HCT116 (cell line): Measurements from ENCODE around the gene SNAPC4. TPM values are rescaled to one million over a fixed set of nuclear protein-coding genes. Genes with fewer than 3 reads are reported as not detected.

Source experiments
- ATAC-seq: fragments of 200-7000 bp; cut with Tn5 transposase; 2 replicates; pipeline ENCODE4 v1.9.1; 2020; ENCODE audit warnings: mild to moderate bottlenecking, moderate library complexity
- BruUV-seq: library from RNA; stranded (reverse); fragments of 400-500 nt; replicated peaks from 2 replicates; lab custom pipeline; 2021; lab: Mats Ljungman, UMichigan
- CTCF ChIA-PET: fragments of 300-600 bp; sonication (Branson Sonifier 250); formaldehyde crosslinking; loops from one replicate; lab custom pipeline; 2021; ENCODE audit warnings: antibody characterized with exemption; lab: Charles Lee
- POLR2A ChIA-PET: fragments of 300-600, 350-600 bp; sonication (Branson Sonifier 250); formaldehyde crosslinking; loops from one replicate; lab custom pipeline; 2021; ENCODE audit warnings: antibody characterized with exemption; lab: Charles Lee
- RAD21 ChIA-PET, 2 experiments: fragments of 300-600 bp; sonication (Branson Sonifier 250); formaldehyde crosslinking; loops; one replicate each; lab custom pipeline; 2023; ENCODE audit warnings: low total read pairs in 2 of 2; ENCODE audit not compliant: uncharacterized antibody in 2 of 2, unreplicated experiment in 2 of 2, low non-redundant PET in 1 of 2; lab: Charles Lee
- DNase-seq: peaks from one replicate; pipeline ENCODE4 v3.0.0-alpha.2; 2010; ENCODE audit warnings: low read depth, low spot score
- H2AFZ ChIP-seq: fragments of 200-600 bp; shearing (Covaris generic), sonication (generic); 2 replicates; pipeline ENCODE4 v1.6.1; 2017; ENCODE audit warnings: low read depth, mixed run types, mixed read lengths, antibody characterized with exemption, low read length; ENCODE audit not compliant: poor library complexity, severe bottlenecking
- H3K27ac ChIP-seq: 2 replicates; pipeline ENCODE4 v1.5.1; 2012; ENCODE audit warnings: low read depth, low read length
- H3K27me3 ChIP-seq: fragments of 200-600 bp; sonication (generic); 2 replicates; pipeline ENCODE4 v1.6.1; 2016; ENCODE audit warnings: mixed run types, low read length, mixed read lengths; ENCODE audit not compliant: insufficient read depth
- H3K36me3 ChIP-seq, 2 experiments: fragments of 200-500 bp in 1 of 2; fragments of 200-600 bp in 1 of 2; sonication (Bioruptor generic) in 1 of 2; sonication (generic) in 1 of 2; 2 replicates each; pipeline versions ENCODE4 v1.5.1 to v1.6.1; 2014 to 2016; ENCODE audit warnings: low read length in 2 of 2, inconsistent platforms in 1 of 2, mixed read lengths in 1 of 2, mixed run types in 1 of 2; ENCODE audit not compliant: insufficient read depth in 2 of 2, control insufficient read depth in 1 of 2
- H3K4me1 ChIP-seq, 2 experiments: fragments of 200-600 bp in 1 of 2; sonication (generic) in 1 of 2; 2 replicates each; pipeline versions ENCODE4 v1.5.1 to v1.6.1; 2012 to 2017; ENCODE audit warnings: low read length in 2 of 2, inconsistent platforms in 1 of 2, mild to moderate bottlenecking in 1 of 2, mixed read lengths in 1 of 2, mixed run types in 1 of 2, moderate library complexity in 1 of 2; ENCODE audit not compliant: insufficient read depth in 2 of 2, control insufficient read depth in 1 of 2
- H3K4me2 ChIP-seq: fragments of 200-600 bp; sonication (generic); 2 replicates; pipeline ENCODE4 v1.6.1; 2017; ENCODE audit warnings: mixed run types, low read length, mixed read lengths
- H3K4me3 ChIP-seq, 2 experiments: fragments of 200-600 bp in 1 of 2; sonication (generic) in 1 of 2; replicated peaks in 1 of 2; 2 replicates each; pipeline ENCODE4 v1.5.1; 2011 to 2016; ENCODE audit warnings: low read length in 2 of 2, control low read depth in 1 of 2, low read depth in 1 of 2, mild to moderate bottlenecking in 1 of 2, mixed read lengths in 1 of 2, mixed run types in 1 of 2
- H3K79me2 ChIP-seq: fragments of 200-600 bp; sonication (generic); 2 replicates; pipeline ENCODE4 v1.6.1; 2017; ENCODE audit warnings: mild to moderate bottlenecking, mixed run types, low read length, moderate library complexity, mixed read lengths; ENCODE audit not compliant: insufficient read depth
- H3K9ac ChIP-seq: fragments of 200-600 bp; sonication (generic); 2 replicates; pipeline ENCODE4 v1.6.1; 2016; ENCODE audit warnings: low read length, mixed read lengths
- H3K9me2 ChIP-seq: fragments of 200-600 bp; sonication (generic), shearing (Covaris generic); 2 replicates; pipeline ENCODE4 v1.6.1; 2017; ENCODE audit warnings: mixed run types, mild to moderate bottlenecking, moderate library complexity; ENCODE audit not compliant: insufficient read depth
- H3K9me3 ChIP-seq, 2 experiments: fragments of 200-500 bp in 1 of 2; fragments of 200-600 bp in 1 of 2; sonication (Bioruptor generic) in 1 of 2; sonication (generic) in 1 of 2; 2 replicates each; pipeline ENCODE4 v1.6.1; 2014 to 2017; ENCODE audit warnings: low read length in 2 of 2, mixed read lengths in 2 of 2, inconsistent platforms in 1 of 2, low read depth in 1 of 2, mild to moderate bottlenecking in 1 of 2, mixed run types in 1 of 2, moderate library complexity in 1 of 2; ENCODE audit not compliant: control insufficient read depth in 1 of 2, insufficient read depth in 1 of 2
- H4K20me1 ChIP-seq: fragments of 200-600 bp; sonication (generic), shearing (Covaris generic); 2 replicates; pipeline ENCODE4 v1.6.1; 2017; ENCODE audit warnings: mixed run types, mild to moderate bottlenecking, moderate library complexity; ENCODE audit not compliant: insufficient read depth
- CBX3 ChIP-seq: IDR thresholded peaks from 2 replicates; pipeline ENCODE4 v1.6.1; 2012; ENCODE audit warnings: low read depth
- CEBPB ChIP-seq: IDR thresholded peaks from 2 replicates; pipeline ENCODE4 v1.6.1; 2012; ENCODE audit warnings: low read depth
- EGR1 ChIP-seq: IDR thresholded peaks from 2 replicates; pipeline ENCODE4 v1.6.1; 2012; ENCODE audit warnings: low read depth
- ELF1 ChIP-seq: IDR thresholded peaks from 2 replicates; pipeline ENCODE4 v1.6.1; 2012; ENCODE audit warnings: low read depth, borderline replicate concordance
- EZH2 ChIP-seq: fragments of 200-600 bp; sonication (generic); IDR thresholded peaks from 2 replicates; pipeline ENCODE4 v1.6.1; 2017; ENCODE audit warnings: antibody characterized with exemption, mixed run types
- EZH2phosphoT487 ChIP-seq: fragments of 200-600 bp; IDR thresholded peaks from 2 replicates; pipeline ENCODE4 v1.6.1; 2018; ENCODE audit warnings: antibody characterized with exemption, borderline replicate concordance
- FOSL1 ChIP-seq: IDR thresholded peaks from 2 replicates; pipeline ENCODE4 v1.6.1; 2012; ENCODE audit warnings: low read depth
- JUND ChIP-seq: IDR thresholded peaks from 2 replicates; pipeline ENCODE4 v1.6.1; 2012
- POLR2A ChIP-seq: IDR thresholded peaks from 2 replicates; pipeline ENCODE4 v1.7.0; 2011; ENCODE audit warnings: borderline replicate concordance; ENCODE audit not compliant: insufficient read depth, insufficient read length; ENCODE audit errors: extremely low read depth
- POLR2AphosphoS5 ChIP-seq: IDR thresholded peaks from 2 replicates; pipeline ENCODE4 v1.6.1; 2011; ENCODE audit warnings: mild to moderate bottlenecking, low read depth, low read length, moderate library complexity
- SIN3A ChIP-seq: IDR thresholded peaks from 2 replicates; pipeline ENCODE4 v1.6.1; 2012; ENCODE audit warnings: low read depth
- SP1 ChIP-seq: IDR thresholded peaks from 2 replicates; pipeline ENCODE4 v1.6.1; 2012; ENCODE audit warnings: low read depth
- SRF ChIP-seq: IDR thresholded peaks from 2 replicates; pipeline ENCODE4 v1.6.1; 2012; ENCODE audit warnings: low read depth
- TCF7L2 ChIP-seq: IDR thresholded peaks from 2 replicates; pipeline ENCODE4 v1.7.0; 2011; ENCODE audit warnings: borderline replicate concordance, inconsistent platforms; ENCODE audit not compliant: insufficient read depth, insufficient read length; ENCODE audit errors: extremely low read depth
- ZFX ChIP-seq: fragments of 450-650 bp; IDR thresholded peaks from 2 replicates; pipeline ENCODE4 v1.6.1; 2017
- ZNF274 ChIP-seq: fragments of 200-500 bp; sonication (Bioruptor generic); IDR thresholded peaks from 2 replicates; pipeline ENCODE4 v1.6.1; 2014; ENCODE audit warnings: mild to moderate bottlenecking, low read depth, low read length, inconsistent platforms
- intact Hi-C: fragments of 100-400 bp; cut with micrococcal nuclease; formaldehyde crosslinking; loops from 2 replicates; pipeline ENCODE4 v1.10.0; 2022
- total RNA-seq: library from RNA; stranded (reverse); gene quantifications from one replicate; pipeline ENCODE4 v1.2.1, GENCODE V29; 2021; ENCODE audit not compliant: unreplicated experiment
- TF ChIP-seq, protein P1 (sequence below): IDR thresholded peaks from 2 replicates; pipeline ENCODE4 v1.6.1; 2011; ENCODE audit warnings: mild to moderate bottlenecking, low read length, moderate library complexity; ENCODE audit not compliant: insufficient replicate concordance; ENCODE audit errors: extremely low read depth
- TF ChIP-seq, protein P2 (sequence below): IDR thresholded peaks from 2 replicates; pipeline ENCODE4 v1.6.1; 2012
- TF ChIP-seq, protein P3 (sequence below), 3 experiments: fragments of 200-600 bp in 1 of 3; sonication (generic) in 1 of 3; IDR thresholded peaks in 2 of 3; conservative IDR thresholded peaks in 1 of 3; 2 replicates each; pipeline ENCODE4 v1.5.1; 2012 to 2017; ENCODE audit warnings: low read depth in 2 of 3, low read length in 2 of 3, antibody characterized with exemption in 1 of 3, borderline replicate concordance in 1 of 3, control low read depth in 1 of 3, mild to moderate bottlenecking in 1 of 3, mixed read lengths in 1 of 3, mixed run types in 1 of 3, moderate library complexity in 1 of 3; ENCODE audit not compliant: insufficient read depth in 1 of 3
- TF ChIP-seq, protein P4 (sequence below): IDR thresholded peaks from 2 replicates; pipeline ENCODE4 v1.6.1; 2012; ENCODE audit warnings: low read depth

The SNAPC4 gene
- total RNA-seq, 1 experiment from 2014 or later = 20.4 TPM

DNA sequence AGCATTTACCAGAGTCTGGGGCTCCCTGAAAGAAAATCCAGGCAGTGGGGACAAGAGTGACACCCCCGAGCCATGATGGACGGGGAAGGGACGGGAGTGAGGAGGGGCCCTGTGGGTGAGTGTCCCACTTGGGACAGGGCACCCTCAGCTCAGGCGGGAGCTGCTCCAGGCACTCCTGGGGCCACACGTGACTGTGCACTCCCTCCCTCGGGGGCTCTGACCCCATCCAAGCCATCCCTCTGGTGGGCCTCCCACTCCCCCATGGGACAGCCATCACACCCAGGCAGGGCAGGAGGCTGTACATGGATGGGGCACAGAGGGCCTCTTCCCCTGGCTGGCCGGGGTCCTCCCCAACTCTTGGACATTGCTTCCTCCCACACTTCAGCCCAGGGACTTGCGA lies 23.5 kb downstream of the SNAPC4 start:
- H4K20me1 ChIP-seq = no peaks in the 10 kb centered on the region
- CTCF ChIA-PET = no interaction called here
- no peaks in the 10 kb centered on the region for H3K79me2 ChIP-seq
- H3K36me3 ChIP-seq = peaks cover 0 to 3% of the 10 kb centered on the region in 2 experiments; a peak in 2 of 4 replicates
- no peak overlapping the region for H3K4me2 ChIP-seq
- H3K27ac ChIP-seq = no peak overlapping the region
- no peaks in the 10 kb centered on the region for H3K9me3 ChIP-seq
- no peak overlapping the region for H2AFZ ChIP-seq
- RAD21 ChIA-PET = no interaction called here
- no peaks in the 10 kb centered on the region for H3K27me3 ChIP-seq
- H3K9me2 ChIP-seq = no peaks in the 10 kb centered on the region
- BruUV-seq = no TSS peak
- POLR2A ChIA-PET = no interaction called here
- ATAC-seq = peak; percentile 24
- no peak for TF ChIP-seq TCF7L2
- TF ChIP-seq SRF = no peak
- TF ChIP-seq EGR1 = no peak
- no peak for TF ChIP-seq ZFX
- TF ChIP-seq, protein P1, sequence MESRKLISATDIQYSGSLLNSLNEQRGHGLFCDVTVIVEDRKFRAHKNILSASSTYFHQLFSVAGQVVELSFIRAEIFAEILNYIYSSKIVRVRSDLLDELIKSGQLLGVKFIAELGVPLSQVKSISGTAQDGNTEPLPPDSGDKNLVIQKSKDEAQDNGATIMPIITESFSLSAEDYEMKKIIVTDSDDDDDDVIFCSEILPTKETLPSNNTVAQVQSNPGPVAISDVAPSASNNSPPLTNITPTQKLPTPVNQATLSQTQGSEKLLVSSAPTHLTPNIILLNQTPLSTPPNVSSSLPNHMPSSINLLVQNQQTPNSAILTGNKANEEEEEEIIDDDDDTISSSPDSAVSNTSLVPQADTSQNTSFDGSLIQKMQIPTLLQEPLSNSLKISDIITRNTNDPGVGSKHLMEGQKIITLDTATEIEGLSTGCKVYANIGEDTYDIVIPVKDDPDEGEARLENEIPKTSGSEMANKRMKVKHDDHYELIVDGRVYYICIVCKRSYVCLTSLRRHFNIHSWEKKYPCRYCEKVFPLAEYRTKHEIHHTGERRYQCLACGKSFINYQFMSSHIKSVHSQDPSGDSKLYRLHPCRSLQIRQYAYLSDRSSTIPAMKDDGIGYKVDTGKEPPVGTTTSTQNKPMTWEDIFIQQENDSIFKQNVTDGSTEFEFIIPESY = no peak
- TF ChIP-seq POLR2A = no peak
- no peak for TF ChIP-seq SP1
- TF ChIP-seq JUND = no peak
- TF ChIP-seq CBX3 = no peak
- no peak for TF ChIP-seq FOSL1
- no peak for TF ChIP-seq ZNF274
- TF ChIP-seq POLR2AphosphoS5 = no peak
- TF ChIP-seq, protein P2, sequence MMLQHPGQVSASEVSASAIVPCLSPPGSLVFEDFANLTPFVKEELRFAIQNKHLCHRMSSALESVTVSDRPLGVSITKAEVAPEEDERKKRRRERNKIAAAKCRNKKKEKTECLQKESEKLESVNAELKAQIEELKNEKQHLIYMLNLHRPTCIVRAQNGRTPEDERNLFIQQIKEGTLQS = no peak
- TF ChIP-seq, protein P3, sequence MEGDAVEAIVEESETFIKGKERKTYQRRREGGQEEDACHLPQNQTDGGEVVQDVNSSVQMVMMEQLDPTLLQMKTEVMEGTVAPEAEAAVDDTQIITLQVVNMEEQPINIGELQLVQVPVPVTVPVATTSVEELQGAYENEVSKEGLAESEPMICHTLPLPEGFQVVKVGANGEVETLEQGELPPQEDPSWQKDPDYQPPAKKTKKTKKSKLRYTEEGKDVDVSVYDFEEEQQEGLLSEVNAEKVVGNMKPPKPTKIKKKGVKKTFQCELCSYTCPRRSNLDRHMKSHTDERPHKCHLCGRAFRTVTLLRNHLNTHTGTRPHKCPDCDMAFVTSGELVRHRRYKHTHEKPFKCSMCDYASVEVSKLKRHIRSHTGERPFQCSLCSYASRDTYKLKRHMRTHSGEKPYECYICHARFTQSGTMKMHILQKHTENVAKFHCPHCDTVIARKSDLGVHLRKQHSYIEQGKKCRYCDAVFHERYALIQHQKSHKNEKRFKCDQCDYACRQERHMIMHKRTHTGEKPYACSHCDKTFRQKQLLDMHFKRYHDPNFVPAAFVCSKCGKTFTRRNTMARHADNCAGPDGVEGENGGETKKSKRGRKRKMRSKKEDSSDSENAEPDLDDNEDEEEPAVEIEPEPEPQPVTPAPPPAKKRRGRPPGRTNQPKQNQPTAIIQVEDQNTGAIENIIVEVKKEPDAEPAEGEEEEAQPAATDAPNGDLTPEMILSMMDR (IDR thresholded peaks at IDR 0.05 in 2 of 3, conservative IDR thresholded peaks at IDR 0.05 in 1 of 3; ENCODE audit: borderline replicate concordance in 1 of 3, insufficient read depth in 1 of 3, low read depth in 2 of 3, low read length in 2 of 3) = no peak
- no peak for TF ChIP-seq SIN3A
- TF ChIP-seq CEBPB = no peak
- TF ChIP-seq, protein P4, sequence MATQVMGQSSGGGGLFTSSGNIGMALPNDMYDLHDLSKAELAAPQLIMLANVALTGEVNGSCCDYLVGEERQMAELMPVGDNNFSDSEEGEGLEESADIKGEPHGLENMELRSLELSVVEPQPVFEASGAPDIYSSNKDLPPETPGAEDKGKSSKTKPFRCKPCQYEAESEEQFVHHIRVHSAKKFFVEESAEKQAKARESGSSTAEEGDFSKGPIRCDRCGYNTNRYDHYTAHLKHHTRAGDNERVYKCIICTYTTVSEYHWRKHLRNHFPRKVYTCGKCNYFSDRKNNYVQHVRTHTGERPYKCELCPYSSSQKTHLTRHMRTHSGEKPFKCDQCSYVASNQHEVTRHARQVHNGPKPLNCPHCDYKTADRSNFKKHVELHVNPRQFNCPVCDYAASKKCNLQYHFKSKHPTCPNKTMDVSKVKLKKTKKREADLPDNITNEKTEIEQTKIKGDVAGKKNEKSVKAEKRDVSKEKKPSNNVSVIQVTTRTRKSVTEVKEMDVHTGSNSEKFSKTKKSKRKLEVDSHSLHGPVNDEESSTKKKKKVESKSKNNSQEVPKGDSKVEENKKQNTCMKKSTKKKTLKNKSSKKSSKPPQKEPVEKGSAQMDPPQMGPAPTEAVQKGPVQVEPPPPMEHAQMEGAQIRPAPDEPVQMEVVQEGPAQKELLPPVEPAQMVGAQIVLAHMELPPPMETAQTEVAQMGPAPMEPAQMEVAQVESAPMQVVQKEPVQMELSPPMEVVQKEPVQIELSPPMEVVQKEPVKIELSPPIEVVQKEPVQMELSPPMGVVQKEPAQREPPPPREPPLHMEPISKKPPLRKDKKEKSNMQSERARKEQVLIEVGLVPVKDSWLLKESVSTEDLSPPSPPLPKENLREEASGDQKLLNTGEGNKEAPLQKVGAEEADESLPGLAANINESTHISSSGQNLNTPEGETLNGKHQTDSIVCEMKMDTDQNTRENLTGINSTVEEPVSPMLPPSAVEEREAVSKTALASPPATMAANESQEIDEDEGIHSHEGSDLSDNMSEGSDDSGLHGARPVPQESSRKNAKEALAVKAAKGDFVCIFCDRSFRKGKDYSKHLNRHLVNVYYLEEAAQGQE = no peak
- TF ChIP-seq EZH2 = no peak
- TF ChIP-seq ELF1 = no peak
- no peak for TF ChIP-seq EZH2phosphoT487
- no peak overlapping the region for H3K4me3 ChIP-seq
- DNase-seq = no peak
- peaks cover 0 to 9% of the 10 kb centered on the region in 2 experiments; a peak in 2 of 4 replicates for H3K4me1 ChIP-seq
- intact Hi-C loops = no loop called here
- H3K9ac ChIP-seq = no peak overlapping the region
